Endothelial cell (in vitro differentiated cells): ENCODE results near the gene ATP1A3. TPM values are rescaled to one million over a fixed set of nuclear protein-coding genes. Genes with fewer than 3 reads are reported as not detected.

Source experiments
- DNase-seq: peaks from one replicate; pipeline ENCODE4 v3.0.0; 2021; ENCODE audit warnings: low spot score
- H3K27ac Mint-ChIP-seq: one replicate; pipeline ENCODE4 v1.8.0; 2021; ENCODE audit warnings: mixed read lengths, inconsistent platforms; ENCODE audit not compliant: unreplicated experiment
- H3K27me3 Mint-ChIP-seq: one replicate; pipeline ENCODE4 v1.8.0; 2021; ENCODE audit warnings: mild to moderate bottlenecking, moderate library complexity, mixed read lengths, inconsistent platforms; ENCODE audit not compliant: unreplicated experiment
- H3K36me3 Mint-ChIP-seq: one replicate; pipeline ENCODE4 v1.8.0; 2021; ENCODE audit warnings: mild to moderate bottlenecking, low read depth, mixed read lengths, inconsistent platforms; ENCODE audit not compliant: unreplicated experiment
- H3K4me1 Mint-ChIP-seq: one replicate; pipeline ENCODE4 v1.8.0; 2021; ENCODE audit warnings: mild to moderate bottlenecking, mixed read lengths, inconsistent platforms; ENCODE audit not compliant: unreplicated experiment
- H3K4me3 Mint-ChIP-seq: one replicate; pipeline ENCODE4 v1.8.0; 2021; ENCODE audit warnings: mild to moderate bottlenecking, mixed read lengths, inconsistent platforms; ENCODE audit not compliant: unreplicated experiment
- H3K9me3 Mint-ChIP-seq: one replicate; pipeline ENCODE4 v1.8.0; 2021; ENCODE audit warnings: mixed read lengths, inconsistent platforms; ENCODE audit not compliant: unreplicated experiment
- CTCF ChIP-seq: fragments of 200-600 bp; sonication (generic); IDR thresholded peaks from one replicate; pipeline ENCODE4 v1.5.0; 2021; ENCODE audit warnings: antibody characterized with exemption; ENCODE audit not compliant: unreplicated experiment
- total RNA-seq: library from RNA; stranded (reverse); fragmentation: NEBNext Ultra II Directional; extraction: Animal tissue kit (Norgen Biotek cat#: 25700); gene quantifications from one replicate; pipeline ENCODE4 v1.2.1, GENCODE V29; 2021; ENCODE audit not compliant: unreplicated experiment

ATP1A3 gene
- total RNA-seq, 1 donor from 2014 or later, result not detected

GRCh38 chr19:41925208-41926003 is 68.6 kb downstream of the ATP1A3 start:
- Mint-ChIP-seq H3K4me3 (no peak overlapping the region), H3K27me3 (peaks cover 28% of the 10 kb centered on the region), H3K9me3 (no peaks in the 10 kb centered on the region), H3K27ac (no peak overlapping the region), H3K4me1 (peaks cover 20% of the 10 kb centered on the region), H3K36me3 (peaks cover 13% of the 10 kb centered on the region)
- TF ChIP-seq CTCF, result no peak
- no peak for DNase-seq

- H3K4me3 Mint-ChIP-seq, result no peak overlapping the region
- peaks cover 13% of the 10 kb centered on the region for H3K36me3 Mint-ChIP-seq
- peaks cover 19% of the 10 kb centered on the region for H3K27me3 Mint-ChIP-seq
- no peak overlapping the region for H3K27ac Mint-ChIP-seq
- TF ChIP-seq CTCF, result no peak
- no peak for DNase-seq
- H3K9me3 Mint-ChIP-seq, result no peaks in the 10 kb centered on the region
- peaks cover 20% of the 10 kb centered on the region for H3K4me1 Mint-ChIP-seq
These were observed 69.6 kb downstream of the ATP1A3 start for GRCh38 chr19:41924151-41925145.

GRCh38 chr19:41923045-41923788 is 70.8 kb downstream of the ATP1A3 start:
- peak overlapping the region; percentile 21 for H3K4me3 Mint-ChIP-seq
- H3K27ac Mint-ChIP-seq, result peak overlapping the region; percentile 3
- TF ChIP-seq CTCF, result no peak
- DNase-seq, result no peak
- H3K36me3 Mint-ChIP-seq, result peaks cover 9% of the 10 kb centered on the region
- peaks cover 12% of the 10 kb centered on the region for H3K4me1 Mint-ChIP-seq
- H3K9me3 Mint-ChIP-seq, result no peaks in the 10 kb centered on the region
- peaks cover 12% of the 10 kb centered on the region for H3K27me3 Mint-ChIP-seq

DNA sequence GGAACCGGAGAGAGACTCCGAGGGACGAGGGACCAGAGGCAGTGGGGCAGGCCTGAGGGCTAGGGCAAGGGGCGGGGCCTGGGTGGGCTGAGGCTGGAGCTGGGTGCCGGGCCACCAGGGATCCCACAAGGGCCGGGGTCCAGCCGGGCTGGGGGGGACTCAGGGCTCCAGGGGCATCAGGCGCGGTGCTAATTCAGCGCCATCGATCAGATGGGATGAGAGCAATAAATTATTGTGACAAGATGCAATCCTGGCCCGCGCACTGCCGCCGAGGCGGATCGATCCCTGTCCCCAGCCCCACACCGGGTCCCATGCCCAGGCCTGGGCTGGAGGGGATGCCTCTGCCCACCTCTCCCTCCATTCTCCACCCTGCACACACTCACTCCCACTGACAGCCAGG is 71.4 kb downstream of the ATP1A3 start:
- H3K36me3 Mint-ChIP-seq, result peaks cover 9% of the 10 kb centered on the region
- TF ChIP-seq CTCF, result no peak
- no peaks in the 10 kb centered on the region for H3K9me3 Mint-ChIP-seq
- H3K27me3 Mint-ChIP-seq, result peaks cover 12% of the 10 kb centered on the region
- peak overlapping the region; percentile 50 for H3K27ac Mint-ChIP-seq
- no peak overlapping the region for H3K4me3 Mint-ChIP-seq
- H3K4me1 Mint-ChIP-seq, result peaks cover 12% of the 10 kb centered on the region
- DNase-seq, result no peak
